GM23338 (cell line): Measurements from ENCODE around the gene SLC25A47. TPM values are rescaled to one million over a fixed set of nuclear protein-coding genes. Genes with fewer than 3 reads are reported as not detected.

Source experiments
- ATAC-seq: fragments of 200-7000 bp; cut with Tn5 transposase; 3 replicates; pipeline ENCODE4 v1.9.1; 2020
- DNase-seq: peaks from one replicate; pipeline ENCODE4 v3.0.0-alpha.2; 2015; ENCODE audit warnings: low spot score
- H2AFZ ChIP-seq: fragments of 200-600 bp; sonication (generic); 2 replicates; pipeline ENCODE4 v1.8.0; 2016; ENCODE audit warnings: antibody characterized with exemption, mild to moderate bottlenecking, moderate library complexity
- H3F3A ChIP-seq: fragments of 200-600 bp; sonication (generic); replicated peaks from 2 replicates; pipeline ENCODE4 v1.8.0; 2017; ENCODE audit warnings: antibody characterized with exemption, mixed run types, low read depth
- H3K27ac ChIP-seq: fragments of 200-600 bp; sonication (generic); 2 replicates; pipeline ENCODE4 v1.6.1; 2016; ENCODE audit warnings: low read depth
- H3K27me3 ChIP-seq: fragments of 200-600 bp; sonication (generic); 2 replicates; pipeline ENCODE4 v1.8.0; 2016; ENCODE audit warnings: mild to moderate bottlenecking, mixed run types, moderate library complexity; ENCODE audit not compliant: insufficient read depth
- H3K36me3 ChIP-seq: fragments of 200-600 bp; sonication (generic); 2 replicates; pipeline ENCODE4 v1.8.0; 2016; ENCODE audit warnings: mild to moderate bottlenecking; ENCODE audit not compliant: insufficient read depth
- H3K4me1 ChIP-seq: fragments of 200-600 bp; sonication (generic); 2 replicates; pipeline ENCODE4 v1.8.0; 2016; ENCODE audit warnings: mild to moderate bottlenecking, moderate library complexity; ENCODE audit not compliant: insufficient read depth
- H3K4me2 ChIP-seq: fragments of 200-600 bp; sonication (generic); 2 replicates; pipeline ENCODE4 v1.7.1; 2017; ENCODE audit warnings: mixed run types
- H3K4me3 ChIP-seq: fragments of 200-600 bp; sonication (generic); 2 replicates; pipeline ENCODE4 v1.6.1; 2016; ENCODE audit warnings: mixed run types
- H3K79me2 ChIP-seq: fragments of 200-600 bp; sonication (generic); replicated peaks from 2 replicates; pipeline ENCODE4 v1.8.0; 2017; ENCODE audit warnings: mild to moderate bottlenecking; ENCODE audit not compliant: insufficient read depth
- H3K9me2 ChIP-seq: fragments of 200-600 bp; sonication (generic); 2 replicates; pipeline ENCODE4 v1.8.0; 2017; ENCODE audit not compliant: insufficient read depth
- H4K20me1 ChIP-seq: fragments of 200-600 bp; sonication (generic); replicated peaks from 2 replicates; pipeline ENCODE4 v1.8.0; 2017; ENCODE audit warnings: mild to moderate bottlenecking; ENCODE audit not compliant: insufficient read depth
- H3K27ac Mint-ChIP-seq: 2 replicates; pipeline ENCODE4 v1.8.0; 2020; ENCODE audit warnings: inconsistent platforms, mild to moderate bottlenecking, moderate library complexity, mixed read lengths
- H3K27me3 Mint-ChIP-seq: 3 replicates; pipeline ENCODE4 v1.8.0; 2022; ENCODE audit warnings: low read depth, mild to moderate bottlenecking, moderate library complexity, mixed read lengths, inconsistent platforms; ENCODE audit not compliant: insufficient read depth, poor library complexity
- H3K36me3 Mint-ChIP-seq: 3 replicates; pipeline ENCODE4 v1.8.0; 2021; ENCODE audit warnings: low read depth, mild to moderate bottlenecking, inconsistent platforms, moderate library complexity, mixed read lengths
- H3K4me1 Mint-ChIP-seq: 3 replicates; pipeline ENCODE4 v1.8.0; 2020; ENCODE audit warnings: mild to moderate bottlenecking, inconsistent platforms, mixed read lengths
- H3K4me3 Mint-ChIP-seq: 3 replicates; pipeline ENCODE4 v1.8.0; 2021; ENCODE audit warnings: moderate library complexity, mild to moderate bottlenecking, inconsistent platforms, mixed read lengths
- H3K9me3 Mint-ChIP-seq: 3 replicates; pipeline ENCODE4 v1.8.0; 2020; ENCODE audit warnings: moderate library complexity, mild to moderate bottlenecking, inconsistent platforms, mixed read lengths
- EZH2phosphoT487 ChIP-seq: fragments of 200-600 bp; sonication (generic); IDR thresholded peaks from one replicate; pipeline ENCODE4 v1.8.1; 2018; ENCODE audit warnings: antibody characterized with exemption; ENCODE audit not compliant: unreplicated experiment
- NANOG ChIP-seq: IDR thresholded peaks from 2 replicates; pipeline ENCODE4 v1.6.1; 2016; ENCODE audit warnings: antibody characterized with exemption, borderline replicate concordance
- POLR2AphosphoS5 ChIP-seq: IDR thresholded peaks from 2 replicates; pipeline ENCODE4 v1.6.1; 2016; ENCODE audit warnings: antibody characterized with exemption, low read depth
- STAT1 ChIP-seq: IDR thresholded peaks from one replicate; pipeline ENCODE4 v1.6.1; 2016; ENCODE audit warnings: antibody characterized with exemption; ENCODE audit not compliant: unreplicated experiment
- ZNF114 ChIP-seq: fragments of 250-450 bp; sonication (Bioruptor Pico); IDR thresholded peaks from 2 replicates; pipeline ENCODE4 v1.5.0; 2020; ENCODE audit warnings: mild to moderate bottlenecking, moderate library complexity
- polyA plus RNA-seq: library from polyadenylated mRNA; unstranded; fragments of >200 nt; fragmentation: Nextera tagmentation; extraction: Ambion mirVana; gene quantifications from 2 replicates; pipeline ENCODE4 v1.2.1, GENCODE V29; 2016
- total RNA-seq: library from RNA; depleted of rRNA; stranded (reverse); fragments of >200 nt; shearing (Covaris generic); gene quantifications from 2 replicates; pipeline ENCODE4 v1.2.3, GENCODE V29; 2014
- TF ChIP-seq, protein P1 (sequence below): IDR thresholded peaks from 2 replicates; pipeline ENCODE4 v1.6.1; 2016; ENCODE audit warnings: antibody characterized with exemption
- TF ChIP-seq, protein P2 (sequence below): IDR thresholded peaks from one replicate; pipeline ENCODE4 v1.6.1; 2018; ENCODE audit warnings: antibody characterized with exemption; ENCODE audit not compliant: unreplicated experiment
- TF ChIP-seq, protein P3 (sequence below), 2 experiments: fragments of 200-600 bp in 1 of 2; sonication (generic) in 1 of 2; conservative IDR thresholded peaks; 2 replicates each; pipeline versions ENCODE4 v1.5.1 to v1.6.1; 2016 to 2017; ENCODE audit warnings: antibody characterized with exemption in 2 of 2, low read depth in 2 of 2, mild to moderate bottlenecking in 2 of 2, moderate library complexity in 1 of 2
- TF ChIP-seq, protein P4 (sequence below): fragments of 250-450 bp; sonication (Bioruptor Pico); IDR thresholded peaks from 2 replicates; pipeline ENCODE4 v1.5.0; 2020; ENCODE audit warnings: mild to moderate bottlenecking, moderate library complexity

The SLC25A47 gene
- total and polyA plus RNA-seq, 2 experiments from 2014 or later, result not detected

DNA sequence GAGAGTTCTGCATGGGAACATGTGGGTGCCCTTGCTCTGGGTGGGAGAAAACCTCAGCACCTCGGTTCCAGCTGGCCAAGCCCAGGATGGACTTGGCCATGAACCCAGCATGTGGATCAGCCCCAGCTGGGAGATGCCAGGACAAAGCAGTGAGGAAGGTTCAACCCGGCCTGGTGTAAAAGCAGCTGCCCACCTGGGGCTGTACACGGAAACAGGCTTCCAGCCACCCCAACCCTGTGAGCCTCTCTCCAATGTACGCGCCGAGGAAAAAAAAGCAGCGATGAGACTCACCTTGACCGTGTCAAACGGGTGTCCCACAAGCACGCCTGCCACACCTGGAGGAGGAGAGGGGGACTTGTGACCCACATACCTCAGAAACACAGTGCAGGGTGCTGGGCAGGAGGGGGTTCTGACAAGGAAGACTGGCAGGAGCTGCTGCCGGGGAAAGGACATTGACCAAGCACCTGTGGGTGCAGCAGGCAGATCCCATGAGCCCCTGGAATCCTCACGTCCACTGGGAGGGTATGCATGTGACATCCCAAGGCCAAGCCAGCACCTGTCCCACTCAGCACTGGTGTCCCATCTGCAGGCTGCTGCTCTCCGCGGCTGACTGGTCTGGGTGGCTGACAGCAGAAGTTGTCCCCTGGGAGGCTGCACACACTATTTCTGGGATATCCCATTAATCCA is 24.4 kb upstream of the SLC25A47 start:
- Histone ChIP-seq H3K27me3 (no peaks in the 10 kb centered on the region), H2AFZ (no peak overlapping the region), H3K36me3 (no peaks in the 10 kb centered on the region), H3K79me2 (peaks cover 46% of the 10 kb centered on the region), H4K20me1 (peaks cover 62% of the 10 kb centered on the region), H3K27ac (no peak overlapping the region), H3K4me1 (no peaks in the 10 kb centered on the region), H3K4me3 (no peak overlapping the region), H3K9me2 (no peaks in the 10 kb centered on the region), H3K4me2 (no peak overlapping the region), H3F3A (0 out of 2 replicates have a peak, but pooled peaks cover 9% of the 10 kb centered on the region)
- Mint-ChIP-seq H3K36me3 (peaks cover 49% of the 10 kb centered on the region), H3K9me3 (no peaks in the 10 kb centered on the region), H3K4me3 (no peak overlapping the region; the same call in 2 of the 3 replicates), H3K27ac (no peak overlapping the region), H3K4me1 (peaks cover 11% of the 10 kb centered on the region), H3K27me3 (peaks cover 11% of the 10 kb centered on the region)
- TF ChIP-seq POLR2AphosphoS5 (no peak), ZNF114 (CRISPR knock-in tag) (no peak), EZH2phosphoT487 (no peak), STAT1 (no peak), NANOG (no peak)
- TF ChIP-seq, protein P1, sequence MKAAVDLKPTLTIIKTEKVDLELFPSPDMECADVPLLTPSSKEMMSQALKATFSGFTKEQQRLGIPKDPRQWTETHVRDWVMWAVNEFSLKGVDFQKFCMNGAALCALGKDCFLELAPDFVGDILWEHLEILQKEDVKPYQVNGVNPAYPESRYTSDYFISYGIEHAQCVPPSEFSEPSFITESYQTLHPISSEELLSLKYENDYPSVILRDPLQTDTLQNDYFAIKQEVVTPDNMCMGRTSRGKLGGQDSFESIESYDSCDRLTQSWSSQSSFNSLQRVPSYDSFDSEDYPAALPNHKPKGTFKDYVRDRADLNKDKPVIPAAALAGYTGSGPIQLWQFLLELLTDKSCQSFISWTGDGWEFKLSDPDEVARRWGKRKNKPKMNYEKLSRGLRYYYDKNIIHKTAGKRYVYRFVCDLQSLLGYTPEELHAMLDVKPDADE, result no peak
- TF ChIP-seq, protein P2, sequence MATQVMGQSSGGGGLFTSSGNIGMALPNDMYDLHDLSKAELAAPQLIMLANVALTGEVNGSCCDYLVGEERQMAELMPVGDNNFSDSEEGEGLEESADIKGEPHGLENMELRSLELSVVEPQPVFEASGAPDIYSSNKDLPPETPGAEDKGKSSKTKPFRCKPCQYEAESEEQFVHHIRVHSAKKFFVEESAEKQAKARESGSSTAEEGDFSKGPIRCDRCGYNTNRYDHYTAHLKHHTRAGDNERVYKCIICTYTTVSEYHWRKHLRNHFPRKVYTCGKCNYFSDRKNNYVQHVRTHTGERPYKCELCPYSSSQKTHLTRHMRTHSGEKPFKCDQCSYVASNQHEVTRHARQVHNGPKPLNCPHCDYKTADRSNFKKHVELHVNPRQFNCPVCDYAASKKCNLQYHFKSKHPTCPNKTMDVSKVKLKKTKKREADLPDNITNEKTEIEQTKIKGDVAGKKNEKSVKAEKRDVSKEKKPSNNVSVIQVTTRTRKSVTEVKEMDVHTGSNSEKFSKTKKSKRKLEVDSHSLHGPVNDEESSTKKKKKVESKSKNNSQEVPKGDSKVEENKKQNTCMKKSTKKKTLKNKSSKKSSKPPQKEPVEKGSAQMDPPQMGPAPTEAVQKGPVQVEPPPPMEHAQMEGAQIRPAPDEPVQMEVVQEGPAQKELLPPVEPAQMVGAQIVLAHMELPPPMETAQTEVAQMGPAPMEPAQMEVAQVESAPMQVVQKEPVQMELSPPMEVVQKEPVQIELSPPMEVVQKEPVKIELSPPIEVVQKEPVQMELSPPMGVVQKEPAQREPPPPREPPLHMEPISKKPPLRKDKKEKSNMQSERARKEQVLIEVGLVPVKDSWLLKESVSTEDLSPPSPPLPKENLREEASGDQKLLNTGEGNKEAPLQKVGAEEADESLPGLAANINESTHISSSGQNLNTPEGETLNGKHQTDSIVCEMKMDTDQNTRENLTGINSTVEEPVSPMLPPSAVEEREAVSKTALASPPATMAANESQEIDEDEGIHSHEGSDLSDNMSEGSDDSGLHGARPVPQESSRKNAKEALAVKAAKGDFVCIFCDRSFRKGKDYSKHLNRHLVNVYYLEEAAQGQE, result no peak
- TF ChIP-seq, protein P3, sequence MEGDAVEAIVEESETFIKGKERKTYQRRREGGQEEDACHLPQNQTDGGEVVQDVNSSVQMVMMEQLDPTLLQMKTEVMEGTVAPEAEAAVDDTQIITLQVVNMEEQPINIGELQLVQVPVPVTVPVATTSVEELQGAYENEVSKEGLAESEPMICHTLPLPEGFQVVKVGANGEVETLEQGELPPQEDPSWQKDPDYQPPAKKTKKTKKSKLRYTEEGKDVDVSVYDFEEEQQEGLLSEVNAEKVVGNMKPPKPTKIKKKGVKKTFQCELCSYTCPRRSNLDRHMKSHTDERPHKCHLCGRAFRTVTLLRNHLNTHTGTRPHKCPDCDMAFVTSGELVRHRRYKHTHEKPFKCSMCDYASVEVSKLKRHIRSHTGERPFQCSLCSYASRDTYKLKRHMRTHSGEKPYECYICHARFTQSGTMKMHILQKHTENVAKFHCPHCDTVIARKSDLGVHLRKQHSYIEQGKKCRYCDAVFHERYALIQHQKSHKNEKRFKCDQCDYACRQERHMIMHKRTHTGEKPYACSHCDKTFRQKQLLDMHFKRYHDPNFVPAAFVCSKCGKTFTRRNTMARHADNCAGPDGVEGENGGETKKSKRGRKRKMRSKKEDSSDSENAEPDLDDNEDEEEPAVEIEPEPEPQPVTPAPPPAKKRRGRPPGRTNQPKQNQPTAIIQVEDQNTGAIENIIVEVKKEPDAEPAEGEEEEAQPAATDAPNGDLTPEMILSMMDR (conservative IDR thresholded peaks at IDR 0.05; ENCODE audit: low read depth in 2 of 2), result no peak
- TF ChIP-seq, protein P4, sequence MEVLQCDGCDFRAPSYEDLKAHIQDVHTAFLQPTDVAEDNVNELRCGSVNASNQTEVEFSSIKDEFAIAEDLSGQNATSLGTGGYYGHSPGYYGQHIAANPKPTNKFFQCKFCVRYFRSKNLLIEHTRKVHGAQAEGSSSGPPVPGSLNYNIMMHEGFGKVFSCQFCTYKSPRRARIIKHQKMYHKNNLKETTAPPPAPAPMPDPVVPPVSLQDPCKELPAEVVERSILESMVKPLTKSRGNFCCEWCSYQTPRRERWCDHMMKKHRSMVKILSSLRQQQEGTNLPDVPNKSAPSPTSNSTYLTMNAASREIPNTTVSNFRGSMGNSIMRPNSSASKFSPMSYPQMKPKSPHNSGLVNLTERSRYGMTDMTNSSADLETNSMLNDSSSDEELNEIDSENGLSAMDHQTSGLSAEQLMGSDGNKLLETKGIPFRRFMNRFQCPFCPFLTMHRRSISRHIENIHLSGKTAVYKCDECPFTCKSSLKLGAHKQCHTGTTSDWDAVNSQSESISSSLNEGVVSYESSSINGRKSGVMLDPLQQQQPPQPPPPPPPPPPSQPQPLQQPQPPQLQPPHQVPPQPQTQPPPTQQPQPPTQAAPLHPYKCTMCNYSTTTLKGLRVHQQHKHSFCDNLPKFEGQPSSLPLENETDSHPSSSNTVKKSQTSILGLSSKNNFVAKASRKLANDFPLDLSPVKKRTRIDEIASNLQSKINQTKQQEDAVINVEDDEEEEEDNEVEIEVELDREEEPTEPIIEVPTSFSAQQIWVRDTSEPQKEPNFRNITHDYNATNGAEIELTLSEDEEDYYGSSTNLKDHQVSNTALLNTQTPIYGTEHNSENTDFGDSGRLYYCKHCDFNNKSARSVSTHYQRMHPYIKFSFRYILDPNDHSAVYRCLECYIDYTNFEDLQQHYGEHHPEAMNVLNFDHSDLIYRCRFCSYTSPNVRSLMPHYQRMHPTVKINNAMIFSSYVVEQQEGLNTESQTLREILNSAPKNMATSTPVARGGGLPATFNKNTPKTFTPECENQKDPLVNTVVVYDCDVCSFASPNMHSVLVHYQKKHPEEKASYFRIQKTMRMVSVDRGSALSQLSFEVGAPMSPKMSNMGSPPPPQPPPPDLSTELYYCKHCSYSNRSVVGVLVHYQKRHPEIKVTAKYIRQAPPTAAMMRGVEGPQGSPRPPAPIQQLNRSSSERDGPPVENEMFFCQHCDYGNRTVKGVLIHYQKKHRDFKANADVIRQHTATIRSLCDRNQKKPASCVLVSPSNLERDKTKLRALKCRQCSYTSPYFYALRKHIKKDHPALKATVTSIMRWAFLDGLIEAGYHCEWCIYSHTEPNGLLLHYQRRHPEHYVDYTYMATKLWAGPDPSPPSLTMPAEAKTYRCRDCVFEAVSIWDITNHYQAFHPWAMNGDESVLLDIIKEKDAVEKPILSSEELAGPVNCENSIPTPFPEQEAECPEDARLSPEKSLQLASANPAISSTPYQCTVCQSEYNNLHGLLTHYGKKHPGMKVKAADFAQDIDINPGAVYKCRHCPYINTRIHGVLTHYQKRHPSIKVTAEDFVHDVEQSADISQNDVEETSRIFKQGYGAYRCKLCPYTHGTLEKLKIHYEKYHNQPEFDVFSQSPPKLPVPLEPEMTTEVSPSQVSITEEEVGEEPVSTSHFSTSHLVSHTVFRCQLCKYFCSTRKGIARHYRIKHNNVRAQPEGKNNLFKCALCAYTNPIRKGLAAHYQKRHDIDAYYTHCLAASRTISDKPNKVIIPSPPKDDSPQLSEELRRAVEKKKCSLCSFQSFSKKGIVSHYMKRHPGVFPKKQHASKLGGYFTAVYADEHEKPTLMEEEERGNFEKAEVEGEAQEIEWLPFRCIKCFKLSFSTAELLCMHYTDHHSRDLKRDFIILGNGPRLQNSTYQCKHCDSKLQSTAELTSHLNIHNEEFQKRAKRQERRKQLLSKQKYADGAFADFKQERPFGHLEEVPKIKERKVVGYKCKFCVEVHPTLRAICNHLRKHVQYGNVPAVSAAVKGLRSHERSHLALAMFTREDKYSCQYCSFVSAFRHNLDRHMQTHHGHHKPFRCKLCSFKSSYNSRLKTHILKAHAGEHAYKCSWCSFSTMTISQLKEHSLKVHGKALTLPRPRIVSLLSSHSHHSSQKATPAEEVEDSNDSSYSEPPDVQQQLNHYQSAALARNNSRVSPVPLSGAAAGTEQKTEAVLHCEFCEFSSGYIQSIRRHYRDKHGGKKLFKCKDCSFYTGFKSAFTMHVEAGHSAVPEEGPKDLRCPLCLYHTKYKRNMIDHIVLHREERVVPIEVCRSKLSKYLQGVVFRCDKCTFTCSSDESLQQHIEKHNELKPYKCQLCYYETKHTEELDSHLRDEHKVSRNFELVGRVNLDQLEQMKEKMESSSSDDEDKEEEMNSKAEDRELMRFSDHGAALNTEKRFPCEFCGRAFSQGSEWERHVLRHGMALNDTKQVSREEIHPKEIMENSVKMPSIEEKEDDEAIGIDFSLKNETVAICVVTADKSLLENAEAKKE, result no peak
- no peak for DNase-seq
- no peak for ATAC-seq
